HG03103 (cell line): ENCODE data around the gene SPTLC1.
"Not testable (repeated sequence)": the region's sequence is repeated elsewhere in the genome, so short reads cannot be mapped to it uniquely, and the experiment has no call there.

Experiments used
- ATAC-seq: cut with Tn5 transposase; IDR thresholded peaks from one replicate; pipeline ENCODE4 v1.9.1; 2021; ENCODE audit warnings: low read depth; ENCODE audit not compliant: unreplicated experiment

SPTLC1 gene

GRCh38 chr9:92036411-92036746 lies 78.8 kb downstream of the SPTLC1 start:
- no peak for ATAC-seq

GRCh38 chr9:92035687-92036410 lies 79.4 kb downstream of the SPTLC1 start:
- ATAC-seq = no peak

- ATAC-seq = no peak
Observed at GRCh38 chr9:92035146-92035545, 80.1 kb downstream of the SPTLC1 start.

- no peak for ATAC-seq
Observed at GRCh38 chr9:92033991-92034390, 81.2 kb downstream of the SPTLC1 start.

GRCh38 chr9:92033307-92033706 lies 81.9 kb downstream of the SPTLC1 start:
- ATAC-seq = no peak

GRCh38 chr9:92032891-92033290 lies 82.3 kb downstream of the SPTLC1 start:
- ATAC-seq = no peak

GRCh38 chr9:92030367-92030766 lies 84.8 kb downstream of the SPTLC1 start:
- ATAC-seq = no peak

- ATAC-seq = no peak
Observed at GRCh38 chr9:92029553-92029952, 85.7 kb downstream of the SPTLC1 start.

- ATAC-seq = no peak
Observed at GRCh38 chr9:92026206-92027002, 88.8 kb downstream of the SPTLC1 start.

- not testable (repeated sequence) for ATAC-seq
Observed at GRCh38 chr9:92021785-92022541, 93.2 kb downstream of the SPTLC1 start.

GRCh38 chr9:92019658-92020057 lies 95.6 kb downstream of the SPTLC1 start:
- no peak for ATAC-seq

GRCh38 chr9:92010705-92011536 lies 104.3 kb downstream of the SPTLC1 start:
- no peak for ATAC-seq

GRCh38 chr9:92010253-92010652 lies 105.0 kb downstream of the SPTLC1 start:
- not testable (repeated sequence) for ATAC-seq

GRCh38 chr9:92008041-92008440 lies 107.2 kb downstream of the SPTLC1 start:
- ATAC-seq = no peak

- ATAC-seq = no peak
Observed at GRCh38 chr9:92004045-92004392, 111.2 kb downstream of the SPTLC1 start.

- no peak for ATAC-seq
Observed at GRCh38 chr9:92003308-92004044, 111.7 kb downstream of the SPTLC1 start.

- ATAC-seq = not testable (repeated sequence)
Observed at GRCh38 chr9:92001948-92002347, 113.3 kb downstream of the SPTLC1 start.

- ATAC-seq = no peak
Observed at GRCh38 chr9:92001244-92001643, 114.0 kb downstream of the SPTLC1 start.

GRCh38 chr9:91995000-91995655 lies 120.1 kb downstream of the SPTLC1 start:
- no peak for ATAC-seq
